LNCaP clone FGC (cell line): ENCODE results near the gene DOCK4.

ENCODE experiments used
- DNase-seq: peaks from one replicate; pipeline ENCODE4 v3.0.0-alpha.2; 2011; ENCODE audit warnings: low read depth
- H3K4me3 ChIP-seq: 2 replicates; pipeline ENCODE4 v1.5.1; 2011; ENCODE audit warnings: mild to moderate bottlenecking, low read depth, low read length, control low read depth
- TF ChIP-seq, protein P1 (sequence below): IDR thresholded peaks from 2 replicates; pipeline ENCODE4 v1.5.1; 2012; ENCODE audit warnings: mild to moderate bottlenecking; ENCODE audit not compliant: control insufficient read depth, insufficient read depth; ENCODE audit errors: extremely low read depth

The DOCK4 gene

DNA sequence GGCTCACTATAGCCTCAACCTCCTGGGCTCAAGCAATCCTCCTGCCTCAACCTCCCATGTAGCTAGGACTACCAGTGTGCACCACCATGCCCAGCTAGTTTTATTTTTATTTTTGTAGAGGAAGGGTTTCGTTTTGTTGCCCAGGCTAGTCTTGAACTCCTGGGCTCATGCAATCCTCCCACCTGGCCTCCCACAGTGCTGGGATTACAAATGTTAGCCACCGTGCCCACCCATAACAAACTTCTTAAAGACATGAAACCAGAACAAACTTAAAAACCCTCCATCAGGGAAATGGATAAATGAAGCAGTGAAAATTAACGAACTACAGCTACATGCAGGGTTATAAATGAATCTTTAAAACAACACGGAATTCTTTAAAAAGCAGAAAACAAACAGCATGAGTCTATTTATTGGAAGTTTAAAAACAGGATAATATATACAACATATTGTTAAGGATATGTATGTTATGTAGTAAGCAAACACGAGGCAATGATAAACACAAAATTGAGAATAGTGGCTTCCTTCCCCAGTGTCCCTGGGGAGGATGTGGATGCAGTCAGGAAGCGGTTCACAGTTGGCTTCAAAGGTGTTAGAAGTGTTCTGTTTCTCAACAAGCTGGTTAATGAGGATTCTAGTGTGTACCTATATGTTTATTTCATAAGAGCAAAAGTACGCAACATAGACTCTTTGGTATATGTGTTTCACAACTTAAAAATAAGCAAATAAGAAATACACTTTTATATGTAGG is 515.7 kb downstream of the DOCK4 start:
- no peak overlapping the region for H3K4me3 ChIP-seq
- no peak for DNase-seq
- TF ChIP-seq, protein P1, sequence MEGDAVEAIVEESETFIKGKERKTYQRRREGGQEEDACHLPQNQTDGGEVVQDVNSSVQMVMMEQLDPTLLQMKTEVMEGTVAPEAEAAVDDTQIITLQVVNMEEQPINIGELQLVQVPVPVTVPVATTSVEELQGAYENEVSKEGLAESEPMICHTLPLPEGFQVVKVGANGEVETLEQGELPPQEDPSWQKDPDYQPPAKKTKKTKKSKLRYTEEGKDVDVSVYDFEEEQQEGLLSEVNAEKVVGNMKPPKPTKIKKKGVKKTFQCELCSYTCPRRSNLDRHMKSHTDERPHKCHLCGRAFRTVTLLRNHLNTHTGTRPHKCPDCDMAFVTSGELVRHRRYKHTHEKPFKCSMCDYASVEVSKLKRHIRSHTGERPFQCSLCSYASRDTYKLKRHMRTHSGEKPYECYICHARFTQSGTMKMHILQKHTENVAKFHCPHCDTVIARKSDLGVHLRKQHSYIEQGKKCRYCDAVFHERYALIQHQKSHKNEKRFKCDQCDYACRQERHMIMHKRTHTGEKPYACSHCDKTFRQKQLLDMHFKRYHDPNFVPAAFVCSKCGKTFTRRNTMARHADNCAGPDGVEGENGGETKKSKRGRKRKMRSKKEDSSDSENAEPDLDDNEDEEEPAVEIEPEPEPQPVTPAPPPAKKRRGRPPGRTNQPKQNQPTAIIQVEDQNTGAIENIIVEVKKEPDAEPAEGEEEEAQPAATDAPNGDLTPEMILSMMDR: no peak

DNA sequence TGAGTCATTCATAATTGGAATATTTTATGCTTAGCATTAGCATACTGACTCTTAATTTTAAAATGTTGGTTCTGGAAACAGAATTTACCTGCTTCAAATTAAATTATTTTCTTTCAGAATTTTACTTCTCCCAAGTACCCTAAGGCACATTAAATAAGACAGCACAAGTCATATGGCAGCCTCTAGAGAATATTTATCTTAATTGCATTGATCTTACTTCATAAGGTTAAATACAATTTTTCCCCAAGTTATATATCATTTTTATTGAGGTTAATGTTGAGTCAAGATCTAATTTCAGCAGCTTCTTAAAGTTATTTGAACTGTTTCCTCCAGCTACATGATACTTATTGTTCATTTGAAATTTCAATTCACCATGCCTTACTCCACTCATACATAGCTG is 520.9 kb downstream of the DOCK4 start:
- no peak overlapping the region for H3K4me3 ChIP-seq
- TF ChIP-seq, protein P1: no peak
- no peak for DNase-seq

DNA sequence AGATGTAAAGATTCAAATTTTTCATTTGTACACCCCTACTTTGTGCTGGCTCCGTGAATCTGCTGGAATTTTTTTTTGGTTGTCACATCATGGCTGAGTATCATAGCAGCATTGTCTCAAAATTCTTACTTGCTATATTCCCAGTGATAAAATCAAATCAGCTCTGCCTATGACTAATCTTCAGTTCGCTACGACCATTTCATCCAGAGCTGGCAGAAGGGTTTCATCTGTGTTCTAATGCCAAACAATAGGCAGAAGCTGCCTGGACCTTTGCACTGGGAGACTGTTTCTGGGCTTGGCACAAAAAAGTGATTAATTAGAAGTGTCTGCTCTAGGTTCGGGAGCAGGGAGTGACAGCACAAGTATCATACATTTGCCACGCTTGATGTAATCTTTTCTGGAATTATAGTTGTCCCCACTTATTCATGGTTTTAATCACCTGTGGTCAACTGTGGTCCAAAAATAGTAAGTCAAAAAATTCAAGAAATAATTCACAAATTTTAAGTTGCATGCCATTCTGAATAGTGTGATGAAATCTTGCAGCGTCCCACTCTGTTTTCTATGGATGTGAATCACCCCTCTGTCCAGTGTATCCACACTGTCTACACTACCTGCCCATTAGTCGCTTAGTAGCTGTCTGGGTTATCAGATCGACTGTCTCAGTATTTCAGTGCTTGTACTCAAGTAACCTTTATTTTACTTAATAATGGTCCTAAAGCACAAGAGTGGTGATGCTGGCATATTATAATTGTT is 523.4 kb downstream of the DOCK4 start:
- DNase-seq: no peak
- TF ChIP-seq, protein P1: no peak
- no peak overlapping the region for H3K4me3 ChIP-seq

DNA sequence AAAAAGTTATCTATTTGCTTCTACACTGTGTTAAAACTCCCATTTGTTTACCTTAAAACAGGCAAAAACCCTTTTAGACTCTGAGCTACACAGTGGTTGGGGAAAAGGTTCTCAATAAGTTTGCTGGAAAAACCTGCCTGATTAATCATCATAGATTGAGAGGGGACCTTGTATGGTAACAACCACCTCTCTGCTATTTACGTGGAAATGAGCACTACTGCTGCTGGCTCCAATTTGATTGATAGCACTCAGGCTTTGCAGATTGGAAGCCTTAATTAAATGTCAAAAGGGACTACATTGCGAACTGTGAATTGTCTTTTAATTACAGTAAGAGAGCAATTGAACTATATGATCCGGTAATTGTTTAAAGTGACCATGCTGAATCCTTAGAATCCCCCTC is 525.0 kb downstream of the DOCK4 start:
- H3K4me3 ChIP-seq: no peak overlapping the region
- TF ChIP-seq, protein P1: no peak
- DNase-seq: no peak

DNA sequence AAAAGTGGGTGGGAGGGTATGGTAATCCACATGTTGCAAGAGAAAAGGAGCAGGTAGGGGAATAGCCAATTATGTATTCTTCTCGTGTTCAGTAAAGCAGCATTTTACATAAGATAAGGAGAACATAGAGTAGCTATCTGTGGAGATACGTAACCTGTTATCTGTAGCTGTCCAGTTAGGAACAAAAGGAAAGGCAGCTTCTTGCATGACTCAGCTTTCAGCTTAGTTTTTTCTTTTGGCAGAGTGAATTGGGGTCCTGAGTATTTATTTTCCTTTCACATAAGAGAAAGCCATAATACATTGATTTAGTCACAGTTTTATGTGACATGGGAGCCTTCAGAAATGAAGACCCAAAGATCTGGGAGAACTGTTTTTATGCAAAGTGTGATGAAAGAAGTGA is 527.2 kb downstream of the DOCK4 start:
- DNase-seq: no peak
- H3K4me3 ChIP-seq: no peak overlapping the region
- TF ChIP-seq, protein P1: no peak

DNA sequence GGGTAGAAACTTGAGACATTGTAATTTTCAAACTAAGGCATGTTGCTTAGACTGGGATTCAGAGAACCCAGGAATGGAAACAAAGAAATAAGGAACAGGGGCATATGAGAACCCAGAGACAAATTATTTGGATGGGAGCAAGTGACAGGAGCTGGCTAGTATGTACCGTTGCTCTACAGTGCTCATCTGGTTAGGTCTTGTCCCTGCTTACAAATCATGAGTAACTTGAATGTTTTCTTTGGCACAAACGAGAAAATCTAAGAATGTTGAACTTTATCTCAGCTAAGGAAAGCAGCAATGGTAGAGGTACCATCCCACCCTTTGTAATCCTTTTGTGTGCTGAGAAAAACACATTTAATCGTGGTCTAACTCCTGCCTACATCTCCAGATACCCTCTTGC is 527.9 kb downstream of the DOCK4 start:
- no peak overlapping the region for H3K4me3 ChIP-seq
- TF ChIP-seq, protein P1: no peak
- no peak for DNase-seq
